IPS DF 6.9 (cell line): Measurements from ENCODE around the gene ARHGAP24.
"Not testable (repeated sequence)": the region's sequence is repeated elsewhere in the genome, so short reads cannot be mapped to it uniquely, and the experiment has no call there.

Experiments used
- DNase-seq: peaks from one replicate; pipeline ENCODE4 v3.0.0-alpha.2; 2013; ENCODE audit warnings: low read depth, low spot score
- H3K27ac ChIP-seq: one replicate; pipeline ENCODE4 v1.5.1; 2013; ENCODE audit warnings: low read length, control low read depth
- H3K27me3 ChIP-seq: 2 replicates; pipeline ENCODE4 v1.6.1; 2013; ENCODE audit warnings: mild to moderate bottlenecking, low read length; ENCODE audit not compliant: control insufficient read depth, insufficient read depth
- H3K36me3 ChIP-seq: 2 replicates; pipeline ENCODE4 v1.6.1; 2013; ENCODE audit warnings: low read length; ENCODE audit not compliant: control insufficient read depth, insufficient read depth
- H3K4me1 ChIP-seq: 2 replicates; pipeline ENCODE4 v1.6.1; 2013; ENCODE audit warnings: low read length; ENCODE audit not compliant: control insufficient read depth, insufficient read depth
- H3K4me3 ChIP-seq: 2 replicates; pipeline ENCODE4 v1.5.1; 2013; ENCODE audit warnings: mild to moderate bottlenecking, low read length
- H3K9me3 ChIP-seq: 2 replicates; pipeline ENCODE4 v1.6.1; 2013; ENCODE audit warnings: low read length, inconsistent platforms; ENCODE audit not compliant: control insufficient read depth, insufficient read depth
- WGBS: extraction: QIAGEN DNeasy Blood & Tissue Kit; methylation state at CpG from one replicate; pipeline ENCODE4 v1.1.7; 2013; ENCODE audit warnings: mixed read lengths, missing lambda C conversion rate; ENCODE audit not compliant: insufficient read length, insufficient coverage; 5-methylcytosine and 5-hydroxymethylcytosine counted together

Gene ARHGAP24

GRCh38 chr4:86004030-86004429 is 529.1 kb downstream of the ARHGAP24 start:
- DNase-seq: no peak
- Histone ChIP-seq H3K27me3 (no peaks in the 10 kb centered on the region), H3K9me3 (no peaks in the 10 kb centered on the region), H3K4me1 (no peaks in the 10 kb centered on the region), H3K27ac (no peak overlapping the region), H3K36me3 (no peaks in the 10 kb centered on the region), H3K4me3 (no peak overlapping the region)
- no CpG with 5 or more reads among the region's 2 CpGs for WGBS

- Histone ChIP-seq H3K4me1 (no peaks in the 10 kb centered on the region), H3K9me3 (no peaks in the 10 kb centered on the region), H3K36me3 (no peaks in the 10 kb centered on the region), H3K27me3 (no peaks in the 10 kb centered on the region), H3K27ac (no peak overlapping the region), H3K4me3 (no peak overlapping the region)
- DNase-seq: no peak
Observed at GRCh38 chr4:86006057-86006456, 531.1 kb downstream of the ARHGAP24 start.

GRCh38 chr4:86007042-86007441 is 532.1 kb downstream of the ARHGAP24 start:
- no peaks in the 10 kb centered on the region for H3K36me3 ChIP-seq
- no peaks in the 10 kb centered on the region for H3K27me3 ChIP-seq
- DNase-seq: no peak
- no peaks in the 10 kb centered on the region for H3K4me1 ChIP-seq
- WGBS: no CpG with 5 or more reads among the region's 6 CpGs
- H3K9me3 ChIP-seq: no peaks in the 10 kb centered on the region
- H3K27ac ChIP-seq: no peak overlapping the region
- H3K4me3 ChIP-seq: no peak overlapping the region

- H3K9me3 ChIP-seq: no peaks in the 10 kb centered on the region
- no peak overlapping the region for H3K4me3 ChIP-seq
- H3K27ac ChIP-seq: no peak overlapping the region
- H3K27me3 ChIP-seq: no peaks in the 10 kb centered on the region
- no peak for DNase-seq
- WGBS: no CpG with 5 or more reads among the region's 1 CpG
- H3K36me3 ChIP-seq: no peaks in the 10 kb centered on the region
- no peaks in the 10 kb centered on the region for H3K4me1 ChIP-seq
Observed at GRCh38 chr4:86011117-86011516, 536.2 kb downstream of the ARHGAP24 start.

GRCh38 chr4:86013621-86014020 is 538.7 kb downstream of the ARHGAP24 start:
- no peak for DNase-seq
- no peak overlapping the region for H3K27ac ChIP-seq
- H3K9me3 ChIP-seq: no peaks in the 10 kb centered on the region
- H3K4me1 ChIP-seq: no peaks in the 10 kb centered on the region
- H3K4me3 ChIP-seq: no peak overlapping the region
- no peaks in the 10 kb centered on the region for H3K36me3 ChIP-seq
- no peaks in the 10 kb centered on the region for H3K27me3 ChIP-seq
- WGBS: no CpG with 5 or more reads among the region's 4 CpGs

GRCh38 chr4:86014599-86014998 is 539.6 kb downstream of the ARHGAP24 start:
- Histone ChIP-seq H3K4me1 (no peaks in the 10 kb centered on the region), H3K36me3 (no peaks in the 10 kb centered on the region), H3K27ac (no peak overlapping the region), H3K9me3 (no peaks in the 10 kb centered on the region), H3K27me3 (no peaks in the 10 kb centered on the region), H3K4me3 (no peak overlapping the region)
- no CpG with 5 or more reads among the region's 5 CpGs for WGBS
- DNase-seq: peak; percentile 2

GRCh38 chr4:86015412-86016350 is 540.7 kb downstream of the ARHGAP24 start:
- Histone ChIP-seq H3K36me3 (no peaks in the 10 kb centered on the region), H3K4me3 (no peak overlapping the region), H3K27me3 (no peaks in the 10 kb centered on the region), H3K27ac (no peak overlapping the region), H3K4me1 (no peaks in the 10 kb centered on the region), H3K9me3 (no peaks in the 10 kb centered on the region)
- no peak for DNase-seq
- no CpG with 5 or more reads among the region's 2 CpGs for WGBS

- no peak for DNase-seq
- Histone ChIP-seq H3K27me3 (no peaks in the 10 kb centered on the region), H3K36me3 (no peaks in the 10 kb centered on the region), H3K27ac (no peak overlapping the region), H3K4me1 (no peaks in the 10 kb centered on the region), H3K4me3 (no peak overlapping the region), H3K9me3 (no peaks in the 10 kb centered on the region)
- WGBS: no CpG with 5 or more reads among the region's 1 CpG
Observed at GRCh38 chr4:86019362-86019761, 544.4 kb downstream of the ARHGAP24 start.

GRCh38 chr4:86019906-86020305 is 545.0 kb downstream of the ARHGAP24 start:
- no peak overlapping the region for H3K27ac ChIP-seq
- DNase-seq: no peak
- H3K4me1 ChIP-seq: no peaks in the 10 kb centered on the region
- no peak overlapping the region for H3K4me3 ChIP-seq
- no peaks in the 10 kb centered on the region for H3K9me3 ChIP-seq
- H3K36me3 ChIP-seq: no peaks in the 10 kb centered on the region
- H3K27me3 ChIP-seq: no peaks in the 10 kb centered on the region

GRCh38 chr4:86021671-86022070 is 546.7 kb downstream of the ARHGAP24 start:
- not testable (repeated sequence) for H3K36me3 ChIP-seq, H3K27ac ChIP-seq, H3K4me3 ChIP-seq, DNase-seq, H3K27me3 ChIP-seq, H3K9me3 ChIP-seq, H3K4me1 ChIP-seq
- WGBS: no CpG with 5 or more reads among the region's 24 CpGs

- H3K9me3 ChIP-seq: no peaks in the 10 kb centered on the region
- no peaks in the 10 kb centered on the region for H3K27me3 ChIP-seq
- WGBS: no CpG with 5 or more reads among the region's 8 CpGs
- H3K36me3 ChIP-seq: no peaks in the 10 kb centered on the region
- no peak for DNase-seq
- no peaks in the 10 kb centered on the region for H3K4me1 ChIP-seq
- H3K27ac ChIP-seq: no peak overlapping the region
- H3K4me3 ChIP-seq: no peak overlapping the region
Observed at GRCh38 chr4:86026720-86027119, 551.8 kb downstream of the ARHGAP24 start.
